Heart left ventricle (tissue), 16 donors: Measurements from ENCODE around the gene OR4C15. TPM values are rescaled to one million over a fixed set of nuclear protein-coding genes. Genes with fewer than 3 reads are reported as not detected.

ENCODE experiments used
- ATAC-seq, 4 donors: fragments of 200-7000 bp; cut with Tn5 transposase; one replicate each; pipeline ENCODE4 v1.9.1; 2020 to 2022; ENCODE audit warnings: moderate library complexity in 4 of 4, mild to moderate bottlenecking in 3 of 4, moderate number of reproducible peaks in 1 of 4
- DNase-seq, 5 donors: peaks; one replicate each; pipeline ENCODE4 v3.0.0-alpha.2; 2020
- H3K27ac ChIP-seq, 12 donors: fragments of 200-600 bp; sonication (generic) in 4 of 12; one replicate each; pipeline versions ENCODE4 v1.5.0 to v1.8.0; 2016 to 2022; ENCODE audit warnings: mild to moderate bottlenecking in 2 of 12
- H3K27me3 ChIP-seq, 9 donors: fragments of 200-600 bp; sonication (generic) in 2 of 9; one replicate each; pipeline versions ENCODE4 v1.5.1 to v1.8.0; 2016 to 2022; ENCODE audit warnings: mild to moderate bottlenecking in 3 of 9
- H3K36me3 ChIP-seq, 9 donors: fragments of 200-600 bp; sonication (generic) in 2 of 9; one replicate each; pipeline versions ENCODE4 v1.5.0 to v1.8.0; 2018 to 2022; ENCODE audit warnings: mild to moderate bottlenecking in 2 of 9
- H3K4me1 ChIP-seq, 12 donors: fragments of 200-600 bp; sonication (generic) in 4 of 12; one replicate each; pipeline versions ENCODE4 v1.5.0 to v1.8.0; 2016 to 2022; ENCODE audit warnings: mild to moderate bottlenecking in 3 of 12
- H3K4me3 ChIP-seq, 12 donors: fragments of 200-600 bp; sonication (generic) in 4 of 12; one replicate each; pipeline versions ENCODE4 v1.5.0 to v1.8.0; 2017 to 2022; ENCODE audit warnings: mild to moderate bottlenecking in 9 of 12, moderate library complexity in 4 of 12
- H3K9me3 ChIP-seq, 12 donors: fragments of 200-600 bp; sonication (generic) in 4 of 12; one replicate each; pipeline versions ENCODE4 v1.5.0 to v1.8.0; 2016 to 2022; ENCODE audit warnings: mild to moderate bottlenecking in 1 of 12
- CTCF ChIP-seq, 12 donors: fragments of 200-600 bp; sonication (generic) in 4 of 12; IDR thresholded peaks; one replicate each; pipeline versions ENCODE4 v1.5.0 to v1.8.0; 2018 to 2022; ENCODE audit warnings: antibody characterized with exemption in 12 of 12, mild to moderate bottlenecking in 5 of 12
- POLR2A ChIP-seq, 2 donors: fragments of 450-650 bp; IDR thresholded peaks; one replicate each; pipeline ENCODE4 v1.6.1; 2017; ENCODE audit warnings: antibody characterized with exemption in 2 of 2, mild to moderate bottlenecking in 2 of 2, moderate library complexity in 2 of 2
- WGBS, 4 donors: extraction: QIAGEN DNeasy Blood & Tissue Kit in 2 of 4; methylation state at CpG; one replicate each; pipeline versions ENCODE4 v1.1.5 to v1.1.7; 2013 to 2018; 5-methylcytosine and 5-hydroxymethylcytosine counted together
- intact Hi-C, 10 donors: fragments of 100-400 bp; cut with DNase I; formaldehyde crosslinking; loops; one replicate each; pipeline versions ENCODE4 v1.11.1 to v1.14.2; 2022
- long read RNA-seq, 3 donors: library from polyadenylated mRNA; unstranded; transcript quantifications; one replicate each; pipeline ENCODE4 v2.0.0, GENCODE V29; 2020 to 2021
- polyA plus RNA-seq, 2 donors: library from polyadenylated mRNA; stranded (reverse); fragments of 200-250 nt; gene quantifications; one replicate each; pipeline ENCODE4 v1.2.3, GENCODE V29; 2013
- total RNA-seq, 9 donors: library from RNA; depleted of rRNA in 2 of 9; stranded (reverse); fragments of >200 nt in 2 of 9; fragmentation: NEBNext Ultra II Directional in 3 of 9; extraction: Animal tissue kit (Norgen Biotek cat#: 25700) in 3 of 9; gene quantifications; one replicate each; pipeline versions ENCODE4 v1.1.0 to v1.2.4, GENCODE V29; 2016 to 2023
- donor health status: ischemic (EF 13 %, LVEDD 7.1; RV severe dilation, severe dysfunction).
- donor health status: healthy with polysubstance abuse.
- donor health status: DM: no; HTN: yes; CAD: no.
- donor health status: DM: no; HTN: no; CAD: no.
- donor health status: ischemic (EF 25% LVEDD 6.9; RV normal size, moderate dysfunction).
- donor health status: ischemic (EF 25% LVEDD 5.7; RV mildly dilated, moderate dysfunction).
- donor health status: healthy.
- donor health status: DM: yes; HTN: yes; CAD: no.
- donor health status: ischemic (EF 35%, LVEDD 5.7; RV mildly dilated, moderate dysfunction).
- donor health status: nonischemic (EF 11% LVEDD 7.7; RV severe dilation, severe dysfunction).
- donor health status: DM: yes; HTN: yes; CAD: no.
- donor health status: PGD.
- donor health status: ischemic (EF 29% LVEDD 5.4; RV normal size, mild dysfunction).
- donor health status: nonischemic (EF 23%, LVEDD 6.1; RV moderate dilation, normal function).

OR4C15 gene
- total RNA-seq (not detected), polyA plus RNA-seq (not detected)
- long read RNA-seq, donor 1: 0 reads
- long read RNA-seq, donor 2: 0 reads
- long read RNA-seq, donor 3: 0 reads

- no peak for TF ChIP-seq POLR2A (IDR thresholded peaks at IDR 0.05)
- no peak for TF ChIP-seq CTCF (IDR thresholded peaks at IDR 0.05)
- ATAC-seq (no peak), DNase-seq (no peak)
- H3K4me3 ChIP-seq: no peak within 1 kb of the TSS
- H3K4me1 ChIP-seq: no peaks in the 10 kb centered on the region
- no peak within 1 kb of the TSS for H3K27ac ChIP-seq
- no peaks in the 10 kb centered on the region for H3K27me3 ChIP-seq
- peaks cover 0 to 4% (median 0%) of the 10 kb centered on the region in 12 donors for H3K9me3 ChIP-seq
- intact Hi-C loops: no loop called here
- no peaks in the 10 kb centered on the region for H3K36me3 ChIP-seq
Measured at GRCh38 chr11:55554169-55554568, at the start of gene OR4C15. Gene OR4C15 (plus strand): TSS chr11:55554469. CDS start chr11:55554469, 0 bp downstream.

GRCh38 chr11:55571828-55572227 lies 17.6 kb downstream of the OR4C15 start, which contains the start of gene OR4C16:
Gene OR4C16 (plus strand): TSS chr11:55572128. CDS start chr11:55572128, 0 bp downstream.
- intact Hi-C loops: no loop called here
- Histone ChIP-seq H3K4me1 (no peaks in the 10 kb centered on the region), H3K27ac (no peak within 1 kb of the TSS), H3K9me3 (peaks cover 0 to 31% (median 0%) of the 10 kb centered on the region in 12 donors), H3K36me3 (no peaks in the 10 kb centered on the region), H3K4me3 (no peak within 1 kb of the TSS), H3K27me3 (no peaks in the 10 kb centered on the region)
- no peak for ATAC-seq
- 53 to 73% (median 63%) methylated on average over 3 of the region's 3 CpGs for WGBS, 4 donors
- DNase-seq: no peak
- TF ChIP-seq CTCF (IDR thresholded peaks at IDR 0.05) (no peak), POLR2A (IDR thresholded peaks at IDR 0.05) (no peak)

- H3K4me3 ChIP-seq: no peak overlapping the region
- TF ChIP-seq CTCF (IDR thresholded peaks at IDR 0.05) (no peak), POLR2A (IDR thresholded peaks at IDR 0.05) (no peak)
- no peak overlapping the region for H3K27ac ChIP-seq
- 16 to 37% (median 27%) methylated on average over 1 of the region's 1 CpG for WGBS, 4 donors
- H3K27me3 ChIP-seq: no peaks in the 10 kb centered on the region
- peaks cover 0 to 38% (median 0%) of the 10 kb centered on the region in 12 donors for H3K9me3 ChIP-seq
- DNase-seq (no peak), ATAC-seq (no peak)
- intact Hi-C loops: no loop called here
- no peaks in the 10 kb centered on the region for H3K36me3 ChIP-seq
- H3K4me1 ChIP-seq: no peaks in the 10 kb centered on the region
Measured at GRCh38 chr11:55572548-55572947, 18.3 kb downstream of the OR4C15 start.

Other genes with a start within 250 kb of the OR4C15 start
- gene OR4A16, start 211.3 kb upstream of the OR4C15 start, total RNA-seq: not detected
- not detected for gene OR4A16, start 211.3 kb upstream of the OR4C15 start, polyA plus RNA-seq
- gene OR4A15, start 186.5 kb upstream of the OR4C15 start, total RNA-seq: not detected
- not detected for gene OR4A15, start 186.5 kb upstream of the OR4C15 start, polyA plus RNA-seq
- gene OR4C16, start 17.7 kb downstream of the OR4C15 start, total RNA-seq: not detected
- gene OR4C16, start 17.7 kb downstream of the OR4C15 start, polyA plus RNA-seq: not detected
- not detected for gene OR4C11, start 53.2 kb downstream of the OR4C15 start, total RNA-seq
- gene OR4C11, start 53.2 kb downstream of the OR4C15 start, polyA plus RNA-seq: not detected
- not detected for gene OR4P4, start 80.6 kb downstream of the OR4C15 start, total RNA-seq
- not detected for gene OR4P4, start 80.6 kb downstream of the OR4C15 start, polyA plus RNA-seq
- not detected for gene OR4S2, start 93.9 kb downstream of the OR4C15 start, total RNA-seq
- not detected for gene OR4S2, start 93.9 kb downstream of the OR4C15 start, polyA plus RNA-seq
- not detected for gene OR4C6, start 107.7 kb downstream of the OR4C15 start, total RNA-seq
- gene OR4C6, start 107.7 kb downstream of the OR4C15 start, polyA plus RNA-seq: not detected
- gene OR5D13, start 219.0 kb downstream of the OR4C15 start, total RNA-seq: not detected
- gene OR5D13, start 219.0 kb downstream of the OR4C15 start, polyA plus RNA-seq: not detected
- not detected for gene OR5D14, start 241.1 kb downstream of the OR4C15 start, total RNA-seq
- gene OR5D14, start 241.1 kb downstream of the OR4C15 start, polyA plus RNA-seq: not detected